Measurements from ENCODE around the gene COL5A1. TPM values are rescaled to one million over a fixed set of nuclear protein-coding genes. Genes with fewer than 3 reads are reported as not detected.

COL5A1 gene
- total RNA-seq, 1 donor from 2014 or later: 4.5 TPM

DNA sequence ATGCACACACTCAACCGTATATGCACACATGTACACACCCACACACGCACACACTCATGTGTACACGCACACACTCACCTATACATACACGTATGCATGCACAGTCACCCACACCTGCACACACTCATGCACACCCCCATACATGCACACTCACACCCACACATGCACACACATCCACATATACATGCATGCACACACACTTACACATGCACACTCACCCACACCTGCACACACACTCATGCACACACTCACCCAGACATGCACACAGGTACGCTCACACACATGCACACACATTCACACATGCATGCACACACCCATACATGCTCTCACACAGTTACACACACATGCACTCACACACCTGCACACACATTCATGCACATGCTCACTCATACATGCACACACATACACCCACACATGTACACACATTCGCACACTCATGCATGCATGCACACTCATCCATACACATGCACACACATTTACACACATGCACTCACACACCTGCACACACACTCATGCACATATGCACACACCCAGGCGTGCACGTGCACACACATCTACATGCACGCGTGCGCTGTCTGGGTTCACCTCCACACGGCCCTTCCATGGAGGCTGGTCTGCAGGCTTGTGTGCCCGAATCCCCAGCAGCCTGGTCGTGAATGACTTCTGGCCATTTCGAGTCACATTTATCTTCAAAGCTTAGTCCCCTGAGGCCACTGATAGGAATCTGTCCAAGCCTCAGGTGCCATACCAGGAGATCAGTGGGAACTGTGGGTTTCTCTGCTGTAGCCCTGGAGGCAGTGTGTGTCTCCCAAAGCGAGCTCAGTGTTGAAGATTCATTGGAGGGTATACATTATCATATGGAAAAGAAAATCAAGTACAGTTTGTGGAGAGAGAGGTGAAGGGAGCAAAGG is 103.0 kb downstream of the COL5A1 start:
- DNase-seq: no peak

DNA sequence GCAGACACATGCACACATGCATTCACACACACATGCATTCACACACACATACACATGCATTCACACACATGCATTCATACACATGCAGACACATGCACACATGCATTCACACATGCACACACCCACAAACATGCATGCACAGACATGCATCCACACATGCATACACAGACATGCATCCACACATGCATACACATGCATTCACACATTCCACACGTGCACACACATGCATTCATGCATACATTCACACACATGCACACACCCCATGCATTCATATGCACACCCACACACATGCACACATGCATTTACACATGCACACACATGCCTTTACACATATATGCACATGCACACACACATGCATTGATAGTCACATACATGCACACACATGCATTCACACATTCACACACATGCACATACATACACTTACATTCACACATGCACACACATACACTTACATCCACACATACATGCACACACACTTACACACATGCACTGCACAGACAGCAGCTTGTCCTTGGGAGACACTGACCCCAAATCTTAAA is 106.4 kb downstream of the COL5A1 start:
- no peak for DNase-seq

GRCh38 chr9:134748591-134748990 is 107.0 kb downstream of the COL5A1 start:
- no peak for DNase-seq

- no peak for DNase-seq
Measured at GRCh38 chr9:134750450-134751155, 109.0 kb downstream of the COL5A1 start.

GRCh38 chr9:134751622-134752021 is 110.0 kb downstream of the COL5A1 start:
- DNase-seq: no peak

- DNase-seq: no peak
Measured at GRCh38 chr9:134752471-134753168, 111.0 kb downstream of the COL5A1 start.

- DNase-seq: no peak
Measured at GRCh38 chr9:134753191-134753590, 111.6 kb downstream of the COL5A1 start.

- no peak for DNase-seq
Measured at GRCh38 chr9:134755221-134755907, 113.8 kb downstream of the COL5A1 start.

- no peak for DNase-seq
Measured at GRCh38 chr9:134756098-134756497, 114.5 kb downstream of the COL5A1 start.

DNA sequence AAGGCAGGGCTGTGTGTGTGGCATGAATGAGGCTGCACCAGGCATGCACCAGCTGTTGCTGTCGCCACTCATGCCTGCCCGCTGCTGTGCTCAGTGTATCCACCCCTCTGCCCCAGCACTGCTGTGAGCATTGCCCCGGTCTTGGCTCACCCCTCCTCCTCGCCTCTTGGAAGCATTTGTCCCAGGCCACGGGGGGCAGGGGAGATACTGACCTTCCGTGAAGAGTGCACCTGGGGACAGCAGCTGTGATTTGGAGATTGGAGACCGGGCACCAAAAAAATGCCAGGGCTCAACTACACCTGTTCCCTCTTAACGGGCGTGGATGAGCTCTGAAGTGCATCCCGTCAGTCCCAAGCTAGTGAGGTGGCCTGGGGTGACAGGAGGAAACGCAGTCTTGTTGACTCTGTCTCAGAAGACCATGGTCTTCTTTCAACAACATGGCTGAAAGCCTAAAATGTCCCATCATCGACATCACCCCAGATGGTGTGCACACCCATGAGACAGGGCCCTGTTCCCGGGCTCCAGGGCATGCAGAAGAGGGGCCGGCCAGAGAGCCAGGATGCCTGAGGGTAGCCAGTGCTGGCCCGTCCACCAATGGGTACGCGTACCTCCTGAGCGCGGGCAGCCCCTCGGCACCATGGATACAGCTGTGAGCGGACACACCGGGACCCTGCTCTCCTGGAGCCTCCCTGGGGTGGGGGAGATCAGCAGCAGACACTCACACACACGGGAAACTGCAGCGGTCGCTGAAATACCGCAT is 115.8 kb downstream of the COL5A1 start:
- DNase-seq: no peak

DNA sequence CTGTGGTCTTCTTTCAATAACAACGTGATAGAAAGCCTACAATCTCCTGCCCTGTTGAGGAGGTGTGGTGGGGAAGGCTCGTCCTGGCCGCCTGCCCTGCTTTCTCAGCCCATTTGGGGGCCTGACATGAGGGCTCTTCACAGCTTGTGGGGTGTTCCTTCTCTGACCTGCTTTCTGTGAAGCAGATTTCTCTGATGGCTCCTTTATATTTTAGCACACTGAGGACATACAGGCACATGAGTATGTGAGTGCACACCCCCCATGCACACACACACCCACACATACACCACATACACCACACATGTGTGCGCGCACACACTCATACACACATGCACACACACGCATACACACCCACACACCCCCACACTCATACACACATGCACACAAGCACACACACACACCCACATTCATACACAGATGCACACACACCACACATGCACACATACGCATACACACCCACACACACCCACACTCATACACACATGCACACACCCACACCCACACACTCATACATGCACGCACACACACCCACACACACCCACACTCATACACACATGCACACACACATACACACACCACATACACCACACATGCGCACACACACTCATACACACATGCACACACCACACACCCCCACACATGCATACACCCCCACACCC is 117.5 kb downstream of the COL5A1 start:
- no peak for DNase-seq

- no peak for DNase-seq
Measured at GRCh38 chr9:134759913-134760312, 118.3 kb downstream of the COL5A1 start.

GRCh38 chr9:134760750-134761420 is 119.3 kb downstream of the COL5A1 start:
- no peak for DNase-seq

GRCh38 chr9:134764473-134765269 is 123.1 kb downstream of the COL5A1 start:
- no peak for DNase-seq

GRCh38 chr9:134765785-134766184 is 124.2 kb downstream of the COL5A1 start:
- DNase-seq: no peak

- DNase-seq: no peak
Measured at GRCh38 chr9:134766587-134766986, 125.0 kb downstream of the COL5A1 start.

DNA sequence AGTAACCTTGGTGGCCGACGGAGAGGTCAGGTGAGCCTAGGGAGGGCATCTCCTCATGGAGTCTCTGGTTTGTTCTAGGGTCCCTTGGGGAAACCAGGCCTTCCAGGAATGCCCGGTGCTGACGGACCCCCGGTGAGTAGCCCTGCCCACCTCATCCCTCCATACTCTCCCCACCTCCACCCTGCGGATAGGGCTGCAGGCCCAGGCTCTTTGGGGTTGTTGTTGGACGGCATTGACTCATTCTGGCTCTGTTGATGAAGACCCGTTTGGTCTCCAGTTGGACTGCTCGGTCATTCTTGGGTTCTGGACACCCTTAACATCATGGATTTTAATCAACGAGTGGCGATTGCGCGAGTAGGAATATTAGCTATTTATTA is 126.7 kb downstream of the COL5A1 start:
- no peak for DNase-seq

DNA sequence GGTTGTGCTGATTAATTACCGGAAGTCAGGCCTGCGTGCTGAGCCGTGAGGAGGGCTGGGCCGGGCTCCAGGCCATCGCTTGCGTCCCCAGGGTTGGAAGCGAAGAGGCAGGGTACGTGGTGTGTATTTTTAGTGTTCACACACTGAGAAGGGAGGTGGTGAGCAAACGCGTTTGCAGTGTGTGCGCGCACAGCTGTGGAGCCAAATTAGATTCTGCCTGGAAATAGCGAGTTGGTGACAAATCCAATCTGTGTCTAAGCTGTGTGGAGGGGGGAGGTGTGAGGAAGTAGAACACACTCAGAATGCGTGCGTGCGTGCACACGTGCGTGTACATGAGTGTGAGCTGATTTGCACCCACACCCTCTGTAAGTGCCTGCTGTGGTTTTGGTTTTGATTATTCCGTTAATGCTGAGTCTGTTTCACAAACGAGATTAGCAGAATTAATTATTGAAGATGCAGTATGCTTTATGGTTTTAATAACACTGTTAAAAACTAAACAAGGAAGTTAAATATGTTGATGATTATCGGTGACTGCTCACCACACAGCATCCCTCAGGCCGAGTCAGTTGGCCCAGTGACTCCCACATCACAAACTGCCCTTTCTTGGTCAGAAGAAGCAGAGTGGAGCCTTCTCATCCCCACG is 127.2 kb downstream of the COL5A1 start:
- peak; percentile 70 for DNase-seq
